Adipocyte (in vitro differentiated cells): ENCODE results near the gene SIL1.

Source experiments
- DNase-seq: peaks from one replicate; pipeline ENCODE4 v3.0.0-alpha.2; 2015; ENCODE audit warnings: low read depth
- H3K27me3 ChIP-seq: replicated peaks from 2 replicates; pipeline ENCODE4 v1.7.0; 2013; ENCODE audit warnings: mild to moderate bottlenecking, low read length, moderate library complexity; ENCODE audit not compliant: control insufficient read depth, insufficient read depth
- H3K36me3 ChIP-seq: 2 replicates; pipeline ENCODE4 v1.7.0; 2013; ENCODE audit warnings: low read length, mild to moderate bottlenecking, moderate library complexity; ENCODE audit not compliant: control insufficient read depth, insufficient read depth, severe bottlenecking
- H3K4me1 ChIP-seq: 2 replicates; pipeline ENCODE4 v1.7.0; 2013; ENCODE audit warnings: mild to moderate bottlenecking, low read length, moderate library complexity; ENCODE audit not compliant: control insufficient read depth, insufficient read depth
- H3K4me3 ChIP-seq: 2 replicates; pipeline ENCODE4 v1.7.0; 2013; ENCODE audit warnings: mild to moderate bottlenecking, low read length, moderate library complexity
- H3K9ac ChIP-seq: 2 replicates; pipeline ENCODE4 v1.7.0; 2013; ENCODE audit warnings: mild to moderate bottlenecking, low read length, moderate library complexity
- H3K9me3 ChIP-seq: 2 replicates; pipeline ENCODE4 v1.7.0; 2013; ENCODE audit warnings: mild to moderate bottlenecking, low read length, moderate library complexity; ENCODE audit not compliant: control insufficient read depth

Gene SIL1

DNA sequence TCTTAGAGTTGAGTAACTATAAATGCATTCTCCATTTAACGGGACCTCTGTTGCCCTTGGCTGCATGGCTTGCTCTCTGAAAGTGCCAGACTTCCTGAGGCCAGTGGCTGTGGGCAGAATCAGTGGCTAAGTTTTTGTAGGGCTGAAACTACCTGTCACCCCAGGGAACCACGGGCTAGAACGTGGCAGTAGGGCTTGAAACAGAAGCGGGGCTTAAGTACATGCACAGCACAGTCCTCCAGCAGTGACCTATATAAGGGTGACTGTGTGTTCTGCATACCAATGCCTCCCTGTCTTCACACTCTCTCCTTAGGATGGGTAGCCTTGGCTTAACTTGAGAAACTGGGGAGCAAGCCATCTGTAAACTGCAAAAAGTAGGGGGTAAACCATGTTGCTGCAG, 279.5 kb downstream of the SIL1 start:
- Histone ChIP-seq H3K27me3 (no peaks in the 10 kb centered on the region), H3K36me3 (peaks cover 39% of the 10 kb centered on the region), H3K9me3 (no peaks in the 10 kb centered on the region), H3K4me1 (no peaks in the 10 kb centered on the region), H3K4me3 (no peak overlapping the region), H3K9ac (no peak overlapping the region)
- DNase-seq, result no peak

DNA sequence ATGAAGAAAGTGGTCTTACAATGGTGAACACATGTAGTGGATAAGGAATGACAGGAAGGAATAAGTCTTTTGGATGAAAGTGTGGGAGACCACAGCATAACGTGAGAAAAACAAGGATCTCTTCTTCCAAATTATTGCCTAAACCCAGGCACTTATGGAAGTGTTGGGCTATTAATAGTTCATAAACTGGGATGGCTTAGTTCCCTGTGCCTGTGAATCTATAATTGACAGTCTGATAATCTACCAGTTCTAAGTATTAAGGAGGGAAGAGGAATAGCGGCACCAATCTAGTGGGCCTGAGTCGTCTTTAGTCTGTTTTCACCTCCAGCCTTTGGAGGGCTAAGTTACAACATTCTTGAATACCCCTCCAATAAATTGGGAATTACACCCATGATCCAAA, 283.8 kb downstream of the SIL1 start:
- H3K9ac ChIP-seq, result no peak overlapping the region
- peaks cover 43% of the 10 kb centered on the region for H3K36me3 ChIP-seq
- no peaks in the 10 kb centered on the region for H3K9me3 ChIP-seq
- H3K4me1 ChIP-seq, result no peaks in the 10 kb centered on the region
- no peak for DNase-seq
- no peak overlapping the region for H3K4me3 ChIP-seq
- H3K27me3 ChIP-seq, result no peaks in the 10 kb centered on the region

DNA sequence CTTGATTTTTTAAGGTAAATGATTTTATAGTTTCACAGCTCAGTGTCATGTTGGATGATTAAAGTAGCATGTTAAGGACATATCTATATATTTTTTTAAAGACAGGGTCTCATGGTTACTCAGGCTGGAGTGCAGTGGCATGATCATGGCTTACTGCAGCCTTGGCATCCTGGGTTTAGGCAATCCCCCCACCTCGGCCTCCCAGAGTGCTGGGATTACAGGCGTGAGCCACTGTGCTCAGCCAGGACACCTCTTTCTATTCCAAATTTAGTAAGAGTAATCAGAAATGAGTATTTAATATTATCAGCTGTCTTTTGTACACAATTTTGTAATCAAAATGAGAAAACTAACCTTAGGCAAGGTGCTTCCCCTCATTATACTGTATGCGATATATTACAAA, 284.4 kb downstream of the SIL1 start:
- Histone ChIP-seq H3K4me1 (no peaks in the 10 kb centered on the region), H3K27me3 (no peaks in the 10 kb centered on the region), H3K9ac (no peak overlapping the region), H3K9me3 (no peaks in the 10 kb centered on the region), H3K36me3 (peaks cover 41% of the 10 kb centered on the region), H3K4me3 (no peak overlapping the region)
- DNase-seq, result no peak

DNA sequence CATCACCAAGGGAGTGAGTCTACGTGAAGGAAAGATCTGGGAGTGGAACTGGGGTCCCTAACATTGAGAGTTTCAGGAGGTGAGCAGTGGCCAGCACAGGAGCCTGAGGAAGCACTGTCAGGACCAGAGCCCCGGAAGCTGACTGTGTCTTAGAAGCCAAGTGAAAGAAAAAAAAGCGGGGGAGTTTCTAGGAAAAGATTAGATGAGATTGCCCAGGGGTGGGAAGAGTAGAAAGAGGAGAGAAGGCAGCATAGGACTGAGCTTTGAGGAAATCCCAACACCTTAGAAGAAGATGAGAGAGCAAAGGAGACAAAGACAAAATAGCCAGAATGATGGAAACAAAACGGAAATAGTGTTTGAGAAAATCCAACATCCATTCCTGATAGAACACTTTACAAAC, 286.1 kb downstream of the SIL1 start:
- DNase-seq, result no peak
- H3K9me3 ChIP-seq, result no peaks in the 10 kb centered on the region
- peaks cover 39% of the 10 kb centered on the region for H3K36me3 ChIP-seq
- H3K4me3 ChIP-seq, result no peak overlapping the region
- H3K4me1 ChIP-seq, result no peaks in the 10 kb centered on the region
- no peaks in the 10 kb centered on the region for H3K27me3 ChIP-seq
- no peak overlapping the region for H3K9ac ChIP-seq

DNA sequence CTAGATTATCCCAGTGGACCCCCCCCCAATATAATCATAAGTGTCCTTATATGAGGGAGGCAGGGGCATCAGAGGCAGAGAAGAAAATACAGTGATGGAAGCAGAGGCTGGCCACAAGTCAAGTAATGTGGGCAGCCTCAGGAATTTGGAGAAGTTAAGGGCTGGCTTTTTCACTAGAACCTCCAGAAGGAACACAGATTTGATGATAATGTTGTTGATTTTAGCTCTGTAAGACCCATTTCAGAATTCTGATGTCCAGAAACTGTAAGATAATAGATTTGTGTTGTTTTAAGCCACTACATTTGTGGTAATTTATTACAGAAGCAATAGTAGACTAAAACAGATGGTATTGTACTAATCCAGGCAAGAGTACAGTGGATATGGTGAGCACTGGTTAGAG, 286.7 kb downstream of the SIL1 start:
- DNase-seq, result peak; percentile 51
- Histone ChIP-seq H3K4me3 (no peak overlapping the region), H3K4me1 (no peaks in the 10 kb centered on the region), H3K9me3 (no peaks in the 10 kb centered on the region), H3K27me3 (no peaks in the 10 kb centered on the region), H3K9ac (no peak overlapping the region), H3K36me3 (peaks cover 43% of the 10 kb centered on the region)

DNA sequence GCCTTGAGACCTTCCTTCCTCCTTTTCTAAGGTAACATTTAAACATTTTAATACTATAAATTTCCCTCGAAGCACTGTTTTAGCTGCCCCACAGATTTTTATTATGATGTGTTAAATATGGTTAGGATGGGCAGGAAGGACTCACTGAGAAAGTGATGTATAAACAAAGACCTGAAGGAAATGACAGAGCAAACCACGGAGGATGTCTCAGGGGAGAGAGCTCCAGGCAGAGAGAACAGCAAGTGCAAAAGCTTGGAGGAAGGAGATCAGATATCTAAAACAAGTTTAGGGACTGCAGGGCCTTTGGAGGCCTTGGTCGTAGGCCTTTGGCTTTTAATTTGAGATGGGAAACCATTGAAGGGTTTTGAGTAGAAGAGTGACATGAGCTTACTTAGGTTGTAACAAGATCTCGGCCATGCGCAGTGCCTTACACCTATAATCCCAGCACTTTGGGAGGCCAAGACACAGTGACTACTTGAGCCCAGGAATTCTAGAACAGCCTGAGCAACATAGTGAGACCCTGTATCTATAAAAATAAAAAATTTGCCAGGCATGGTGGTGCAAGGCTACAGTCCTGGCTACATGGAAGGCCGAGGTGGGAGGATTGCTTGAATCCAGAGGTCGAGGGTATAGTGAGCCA, 287.5 kb downstream of the SIL1 start:
- Histone ChIP-seq H3K36me3 (peaks cover 49% of the 10 kb centered on the region), H3K9me3 (no peaks in the 10 kb centered on the region), H3K27me3 (no peaks in the 10 kb centered on the region), H3K4me1 (no peaks in the 10 kb centered on the region), H3K9ac (no peak overlapping the region), H3K4me3 (no peak overlapping the region)
- no peak for DNase-seq

DNA sequence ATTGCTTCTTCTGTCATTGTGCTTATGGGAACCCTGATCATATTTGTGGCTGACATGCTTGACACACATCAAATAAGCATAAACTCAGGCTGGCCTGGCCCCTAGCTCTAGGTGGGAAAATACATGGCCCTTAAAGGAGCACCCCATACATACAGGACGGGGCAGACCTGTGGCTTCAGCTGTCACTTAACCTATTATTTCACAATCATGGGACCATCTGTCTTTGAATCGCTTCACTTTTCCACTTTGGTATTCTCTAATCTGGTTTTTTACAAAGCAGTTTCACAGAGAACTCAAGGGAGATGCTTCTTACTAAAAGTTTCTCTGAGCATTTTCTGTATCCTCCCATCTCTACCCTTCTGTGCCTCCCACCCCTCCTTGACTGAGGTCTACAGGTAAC, 288.4 kb downstream of the SIL1 start:
- no peaks in the 10 kb centered on the region for H3K4me1 ChIP-seq
- no peak overlapping the region for H3K9ac ChIP-seq
- H3K27me3 ChIP-seq, result no peaks in the 10 kb centered on the region
- H3K9me3 ChIP-seq, result no peaks in the 10 kb centered on the region
- DNase-seq, result no peak
- peaks cover 52% of the 10 kb centered on the region for H3K36me3 ChIP-seq
- H3K4me3 ChIP-seq, result no peak overlapping the region

DNA sequence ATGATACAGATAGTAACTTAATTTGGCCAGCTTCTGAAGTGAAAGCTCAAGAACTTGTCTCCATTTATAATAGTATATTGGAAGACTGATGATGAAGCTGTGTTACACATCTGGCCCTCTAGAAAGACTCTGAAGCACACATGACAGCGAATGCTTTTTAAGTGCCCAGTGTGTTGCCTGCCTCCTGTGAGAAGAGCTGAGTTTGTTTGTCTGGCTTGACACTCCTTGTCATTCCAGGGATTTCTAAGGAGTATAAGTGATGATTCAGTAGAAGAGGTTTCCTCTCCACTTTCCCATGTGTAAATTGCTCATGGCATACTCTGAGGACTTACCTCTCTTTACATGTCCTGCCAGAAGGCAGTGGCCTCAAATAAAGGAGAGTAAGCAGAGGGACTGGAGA, 292.6 kb downstream of the SIL1 start:
- no peaks in the 10 kb centered on the region for H3K9me3 ChIP-seq
- H3K36me3 ChIP-seq, result peaks cover 69% of the 10 kb centered on the region
- H3K4me1 ChIP-seq, result peaks cover 11% of the 10 kb centered on the region
- no peak overlapping the region for H3K9ac ChIP-seq
- no peaks in the 10 kb centered on the region for H3K27me3 ChIP-seq
- H3K4me3 ChIP-seq, result no peak overlapping the region
- DNase-seq, result peak; percentile 29

DNA sequence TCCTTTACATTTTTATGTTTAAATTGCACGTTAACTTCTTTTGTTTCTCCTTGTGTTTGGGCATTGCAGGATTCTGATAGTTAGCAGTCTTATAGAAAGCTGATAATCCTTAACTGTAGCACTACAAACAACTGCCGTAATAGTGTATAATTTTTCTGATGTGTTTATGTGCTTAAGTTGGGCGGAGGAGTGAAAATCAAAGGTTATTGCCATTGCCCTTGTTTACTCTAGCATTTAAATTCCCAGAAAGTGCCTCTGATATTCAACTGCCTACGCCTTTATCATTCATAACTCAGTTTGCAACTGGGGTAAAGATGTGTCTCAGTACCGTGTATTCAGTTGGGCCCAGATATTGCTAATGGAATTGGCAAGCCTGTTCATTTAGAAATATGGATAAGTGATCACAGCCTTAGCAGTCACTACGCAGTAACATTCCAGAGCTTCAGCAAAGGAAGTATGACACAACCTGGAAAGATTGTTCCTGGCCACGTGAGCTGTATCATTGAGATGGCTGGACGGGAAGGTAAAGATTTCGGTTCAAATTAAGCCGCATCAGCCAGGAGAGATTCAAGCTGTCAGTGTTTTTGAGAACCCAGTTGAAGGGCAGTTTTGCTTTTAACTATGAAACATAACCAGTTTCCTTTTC, 294.9 kb downstream of the SIL1 start:
- peaks cover 11% of the 10 kb centered on the region for H3K4me1 ChIP-seq
- no peak overlapping the region for H3K4me3 ChIP-seq
- no peaks in the 10 kb centered on the region for H3K9me3 ChIP-seq
- DNase-seq, result peak; percentile 35
- no peak overlapping the region for H3K9ac ChIP-seq
- no peaks in the 10 kb centered on the region for H3K27me3 ChIP-seq
- peaks cover 62% of the 10 kb centered on the region for H3K36me3 ChIP-seq

DNA sequence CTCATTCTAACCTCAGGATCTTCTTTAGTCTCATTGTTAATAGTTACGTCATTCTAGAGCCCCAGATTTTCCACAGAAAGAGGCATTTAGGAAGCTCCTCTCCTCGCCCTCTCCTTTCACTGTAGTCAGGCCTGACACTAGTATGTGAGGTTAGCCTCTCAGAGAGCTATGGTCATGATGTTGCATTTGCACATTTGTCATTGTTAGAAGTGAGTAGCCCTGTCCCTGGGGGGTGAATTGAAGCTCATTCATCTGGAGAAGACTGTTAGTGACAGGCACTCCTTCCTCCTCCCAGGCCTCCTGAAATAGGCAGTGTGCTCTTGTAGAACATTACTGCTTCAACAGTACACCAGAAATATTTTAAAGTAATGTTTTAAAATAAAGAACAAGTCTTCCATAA, 296.5 kb downstream of the SIL1 start:
- DNase-seq, result no peak
- Histone ChIP-seq H3K36me3 (peaks cover 54% of the 10 kb centered on the region), H3K4me1 (peaks cover 11% of the 10 kb centered on the region), H3K4me3 (no peak overlapping the region), H3K9ac (no peak overlapping the region), H3K9me3 (no peaks in the 10 kb centered on the region), H3K27me3 (no peaks in the 10 kb centered on the region)

DNA sequence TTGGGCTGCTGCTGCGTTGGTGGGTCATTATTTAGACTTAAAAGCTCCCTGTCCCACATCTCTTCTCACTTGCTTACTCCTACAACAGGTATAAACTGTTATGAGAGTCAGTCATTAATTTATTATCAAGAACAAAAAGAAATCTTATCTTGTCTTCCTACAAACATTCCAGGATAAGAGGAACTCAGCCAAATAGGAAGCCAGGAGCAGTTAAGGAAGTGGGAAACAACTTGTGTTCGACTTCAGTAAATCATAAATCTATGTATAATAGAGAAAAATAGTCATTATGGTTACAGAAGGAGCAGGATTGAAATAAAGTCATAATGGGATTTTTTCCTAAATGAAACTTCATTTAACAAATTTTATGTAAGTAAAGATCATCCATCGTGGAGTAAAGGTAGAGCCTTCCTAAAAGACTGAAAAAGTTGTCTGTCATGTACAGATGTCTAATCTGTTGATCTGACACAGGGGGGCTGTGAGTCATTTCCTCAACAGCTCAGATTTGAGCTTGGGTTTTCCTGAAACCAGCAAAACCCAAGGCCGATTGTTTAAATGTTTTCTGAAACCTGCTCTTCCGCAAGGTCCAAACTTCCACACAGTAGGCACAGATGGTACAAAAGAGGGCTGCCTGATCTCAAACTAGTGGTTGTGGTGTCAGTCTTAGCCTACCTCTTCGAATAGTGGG, 297.7 kb downstream of the SIL1 start:
- peak; percentile 27 for DNase-seq
- Histone ChIP-seq H3K36me3 (peaks cover 45% of the 10 kb centered on the region), H3K4me1 (peaks cover 11% of the 10 kb centered on the region)

More for the DNA sequence above, 297.7 kb downstream of the SIL1 start:
- H3K9me3 ChIP-seq, result no peaks in the 10 kb centered on the region
- H3K4me3 ChIP-seq, result no peak overlapping the region
- no peak overlapping the region for H3K9ac ChIP-seq
- no peaks in the 10 kb centered on the region for H3K27me3 ChIP-seq
